ENCODE results near the gene BRPF1. TPM values are rescaled to one million over a fixed set of nuclear protein-coding genes. Genes with fewer than 3 reads are reported as not detected.

BRPF1 gene
- total RNA-seq, 1 donor from 2014 or later, result 30.6 TPM

DNA sequence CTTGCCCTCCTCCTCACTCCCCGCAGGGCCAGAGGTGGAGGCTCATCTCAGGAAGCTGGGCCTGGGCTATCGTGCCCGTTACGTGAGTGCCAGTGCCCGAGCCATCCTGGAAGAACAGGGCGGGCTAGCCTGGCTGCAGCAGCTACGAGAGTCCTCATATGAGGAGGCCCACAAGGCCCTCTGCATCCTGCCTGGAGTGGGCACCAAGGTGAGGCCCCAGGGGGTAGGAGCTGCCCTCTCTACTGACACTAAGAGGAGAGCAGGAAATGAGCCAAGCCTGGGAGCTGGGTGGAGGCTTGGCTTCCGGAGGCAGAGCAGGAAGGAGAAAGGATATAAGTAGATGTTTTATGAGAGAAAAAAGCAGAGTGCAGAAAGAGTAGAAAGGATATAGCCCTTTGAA lies 23.1 kb downstream of the BRPF1 start:
- H3K4me3 Mint-ChIP-seq (ENCODE audit: unreplicated experiment), result no peak overlapping the region
- peaks cover 7% of the 10 kb centered on the region for H3K9me3 Mint-ChIP-seq (ENCODE audit: unreplicated experiment)
- no peak overlapping the region for H3K27ac Mint-ChIP-seq (ENCODE audit: unreplicated experiment)
- peaks cover 10% of the 10 kb centered on the region for H3K27me3 Mint-ChIP-seq (ENCODE audit: unreplicated experiment)
- H3K36me3 Mint-ChIP-seq (ENCODE audit: unreplicated experiment), result no peaks in the 10 kb centered on the region
- TF ChIP-seq, protein P1, sequence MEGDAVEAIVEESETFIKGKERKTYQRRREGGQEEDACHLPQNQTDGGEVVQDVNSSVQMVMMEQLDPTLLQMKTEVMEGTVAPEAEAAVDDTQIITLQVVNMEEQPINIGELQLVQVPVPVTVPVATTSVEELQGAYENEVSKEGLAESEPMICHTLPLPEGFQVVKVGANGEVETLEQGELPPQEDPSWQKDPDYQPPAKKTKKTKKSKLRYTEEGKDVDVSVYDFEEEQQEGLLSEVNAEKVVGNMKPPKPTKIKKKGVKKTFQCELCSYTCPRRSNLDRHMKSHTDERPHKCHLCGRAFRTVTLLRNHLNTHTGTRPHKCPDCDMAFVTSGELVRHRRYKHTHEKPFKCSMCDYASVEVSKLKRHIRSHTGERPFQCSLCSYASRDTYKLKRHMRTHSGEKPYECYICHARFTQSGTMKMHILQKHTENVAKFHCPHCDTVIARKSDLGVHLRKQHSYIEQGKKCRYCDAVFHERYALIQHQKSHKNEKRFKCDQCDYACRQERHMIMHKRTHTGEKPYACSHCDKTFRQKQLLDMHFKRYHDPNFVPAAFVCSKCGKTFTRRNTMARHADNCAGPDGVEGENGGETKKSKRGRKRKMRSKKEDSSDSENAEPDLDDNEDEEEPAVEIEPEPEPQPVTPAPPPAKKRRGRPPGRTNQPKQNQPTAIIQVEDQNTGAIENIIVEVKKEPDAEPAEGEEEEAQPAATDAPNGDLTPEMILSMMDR (IDR thresholded peaks at IDR 0.05; ENCODE audit: partially characterized antibody, unreplicated experiment), result no peak
- peaks cover 7% of the 10 kb centered on the region for H3K4me1 Mint-ChIP-seq (ENCODE audit: low read depth, unreplicated experiment)
- no peak for DNase-seq

DNA sequence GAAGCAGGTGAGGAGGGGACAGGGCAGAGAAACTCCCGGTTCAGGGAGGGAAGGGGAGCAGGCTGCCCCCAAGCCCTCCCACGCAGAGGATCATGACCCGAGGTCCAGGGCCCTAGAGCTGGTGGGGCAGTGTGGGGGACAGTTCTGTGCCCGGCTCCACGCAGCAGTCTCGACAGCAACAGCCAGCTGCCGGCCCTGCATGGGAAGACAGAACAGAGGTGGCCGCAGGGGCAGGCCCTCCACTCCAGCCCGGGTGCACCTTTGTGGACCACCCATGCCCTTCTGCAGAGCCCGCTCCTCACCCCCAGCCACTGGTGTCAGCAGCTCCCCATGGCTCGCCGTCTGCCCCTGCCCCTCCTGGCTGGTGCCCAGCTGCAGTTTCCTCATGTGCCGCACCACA lies 25.9 kb downstream of the BRPF1 start:
- Mint-ChIP-seq H3K27ac (ENCODE audit: unreplicated experiment) (no peak overlapping the region), H3K4me3 (ENCODE audit: unreplicated experiment) (no peak overlapping the region), H3K27me3 (ENCODE audit: unreplicated experiment) (peaks cover 2% of the 10 kb centered on the region), H3K36me3 (ENCODE audit: unreplicated experiment) (peaks cover 5% of the 10 kb centered on the region), H3K9me3 (ENCODE audit: unreplicated experiment) (peaks cover 5% of the 10 kb centered on the region), H3K4me1 (ENCODE audit: low read depth, unreplicated experiment) (no peaks in the 10 kb centered on the region)
- TF ChIP-seq, protein P1 (IDR thresholded peaks at IDR 0.05; ENCODE audit: partially characterized antibody, unreplicated experiment), result no peak
- DNase-seq, result no peak

DNA sequence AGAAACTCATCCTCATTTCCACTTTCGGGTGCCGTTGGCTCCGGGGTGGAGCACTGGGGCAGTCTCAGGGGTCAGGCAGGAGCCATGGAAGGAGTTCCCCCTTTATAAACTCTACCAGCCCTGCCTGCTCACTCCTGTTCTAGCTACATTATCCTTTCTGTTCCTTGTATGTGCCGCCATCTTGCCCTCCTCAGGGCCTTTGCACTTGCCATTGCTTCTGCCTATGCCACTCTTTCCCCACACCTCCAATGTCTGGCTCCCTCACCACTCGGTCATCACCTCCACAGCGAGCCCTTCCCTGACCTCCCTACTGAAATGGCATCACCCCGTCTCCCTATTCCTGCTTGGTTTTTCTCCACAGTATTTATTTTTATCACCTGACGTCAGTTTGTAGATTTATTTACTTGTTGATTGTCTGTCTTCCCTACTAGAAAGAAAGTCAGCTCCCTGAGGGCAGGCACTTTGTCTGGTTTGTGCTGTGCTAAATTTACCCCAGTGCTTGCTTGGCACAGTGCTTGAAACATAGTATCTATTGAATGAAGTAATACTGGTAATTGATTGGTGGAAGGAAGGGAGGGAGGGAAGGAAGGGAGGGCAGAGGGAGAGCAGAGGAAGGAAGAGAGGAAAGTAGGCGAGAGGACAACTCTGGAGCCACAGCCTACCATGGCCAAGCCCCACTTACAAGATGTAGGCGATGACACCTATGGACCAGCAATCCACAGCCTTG lies 29.4 kb downstream of the BRPF1 start:
- Mint-ChIP-seq H3K27me3 (ENCODE audit: unreplicated experiment) (no peaks in the 10 kb centered on the region), H3K27ac (ENCODE audit: unreplicated experiment) (no peak overlapping the region), H3K36me3 (ENCODE audit: unreplicated experiment) (peaks cover 5% of the 10 kb centered on the region), H3K9me3 (ENCODE audit: unreplicated experiment) (peaks cover 5% of the 10 kb centered on the region), H3K4me3 (ENCODE audit: unreplicated experiment) (no peak overlapping the region), H3K4me1 (ENCODE audit: low read depth, unreplicated experiment) (no peaks in the 10 kb centered on the region)
- DNase-seq, result no peak
- TF ChIP-seq, protein P1 (IDR thresholded peaks at IDR 0.05; ENCODE audit: partially characterized antibody, unreplicated experiment), result no peak

DNA sequence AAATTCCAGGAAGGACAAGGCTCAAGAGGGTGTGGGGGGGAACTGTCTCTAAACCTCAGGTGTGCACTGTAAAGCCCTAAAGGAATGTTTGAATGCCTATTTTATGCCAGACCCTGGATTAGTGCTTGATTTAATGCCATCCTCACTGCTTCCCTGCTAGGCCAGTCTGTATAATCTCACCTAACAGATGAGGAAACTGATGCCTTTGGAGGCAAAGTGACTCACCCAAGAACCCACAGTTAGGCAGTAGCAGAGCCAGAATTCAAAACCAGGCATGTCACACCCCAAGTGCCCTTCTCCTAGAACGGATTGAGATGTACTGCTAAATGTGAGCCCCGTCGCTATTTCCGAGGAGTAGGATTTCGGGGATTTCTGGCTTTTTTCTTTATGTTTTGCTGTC lies 30.4 kb downstream of the BRPF1 start:
- H3K9me3 Mint-ChIP-seq (ENCODE audit: unreplicated experiment), result peaks cover 5% of the 10 kb centered on the region
- H3K4me1 Mint-ChIP-seq (ENCODE audit: low read depth, unreplicated experiment), result no peaks in the 10 kb centered on the region
- no peaks in the 10 kb centered on the region for H3K27me3 Mint-ChIP-seq (ENCODE audit: unreplicated experiment)
- TF ChIP-seq, protein P1 (IDR thresholded peaks at IDR 0.05; ENCODE audit: partially characterized antibody, unreplicated experiment), result no peak
- no peak overlapping the region for H3K27ac Mint-ChIP-seq (ENCODE audit: unreplicated experiment)
- peaks cover 5% of the 10 kb centered on the region for H3K36me3 Mint-ChIP-seq (ENCODE audit: unreplicated experiment)
- no peak overlapping the region for H3K4me3 Mint-ChIP-seq (ENCODE audit: unreplicated experiment)
- no peak for DNase-seq

DNA sequence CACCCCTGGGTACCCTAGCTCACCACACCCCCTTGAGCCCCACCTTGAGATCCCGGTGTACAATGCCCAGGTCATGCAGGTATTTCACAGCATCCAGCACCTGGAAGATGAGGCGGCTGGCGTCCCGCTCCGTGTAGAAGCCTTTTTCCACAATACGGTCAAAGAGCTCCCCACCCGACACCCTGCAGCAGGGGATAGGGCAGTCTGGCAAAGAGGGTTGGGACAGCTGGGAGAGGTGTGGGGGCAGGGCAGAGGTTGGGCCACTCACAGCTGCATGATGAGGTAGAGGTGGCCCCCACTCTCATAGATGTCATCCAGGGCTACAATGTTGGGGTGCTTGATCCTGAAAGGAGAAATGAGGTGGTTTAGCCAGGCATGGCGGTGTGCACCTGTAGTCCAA lies 31.3 kb downstream of the BRPF1 start:
- H3K9me3 Mint-ChIP-seq (ENCODE audit: unreplicated experiment), result peaks cover 5% of the 10 kb centered on the region
- H3K36me3 Mint-ChIP-seq (ENCODE audit: unreplicated experiment), result peaks cover 5% of the 10 kb centered on the region
- DNase-seq, result no peak
- no peak overlapping the region for H3K27ac Mint-ChIP-seq (ENCODE audit: unreplicated experiment)
- TF ChIP-seq, protein P1 (IDR thresholded peaks at IDR 0.05; ENCODE audit: partially characterized antibody, unreplicated experiment), result no peak
- H3K27me3 Mint-ChIP-seq (ENCODE audit: unreplicated experiment), result peaks cover 5% of the 10 kb centered on the region
- peaks cover 4% of the 10 kb centered on the region for H3K4me1 Mint-ChIP-seq (ENCODE audit: low read depth, unreplicated experiment)
- H3K4me3 Mint-ChIP-seq (ENCODE audit: unreplicated experiment), result no peak overlapping the region

All from glutamatergic neuron (in vitro differentiated cells).